ENCODE results near the gene NFYB.

Gene NFYB

GRCh38 chr12:104155711-104156555, 17.9 kb upstream of the NFYB start:
- DNase-seq, result no peak

GRCh38 chr12:104154806-104155205, 16.8 kb upstream of the NFYB start:
- peak; percentile 81 for DNase-seq

GRCh38 chr12:104154286-104154685, 16.3 kb upstream of the NFYB start:
- no peak for DNase-seq

GRCh38 chr12:104152685-104153241, 14.8 kb upstream of the NFYB start:
- DNase-seq, result no peak

GRCh38 chr12:104150416-104150815, 12.4 kb upstream of the NFYB start:
- DNase-seq, result no peak

- peak; percentile 5 for DNase-seq
Measured at GRCh38 chr12:104147346-104147745, 9.3 kb upstream of the NFYB start.

GRCh38 chr12:104143918-104144317, 5.9 kb upstream of the NFYB start:
- no peak for DNase-seq

- DNase-seq, result no peak
Measured at GRCh38 chr12:104143002-104143401, 5.0 kb upstream of the NFYB start.

GRCh38 chr12:104142543-104142942, 4.5 kb upstream of the NFYB start:
- no peak for DNase-seq

- DNase-seq, result no peak
Measured at GRCh38 chr12:104138797-104139152, 765 bp upstream of the NFYB start.

GRCh38 chr12:104137001-104137901, 759 bp downstream of the NFYB start:
- DNase-seq, result peak; percentile 35

- DNase-seq, result no peak
Measured at GRCh38 chr12:104136577-104136976, 1.4 kb downstream of the NFYB start.

GRCh38 chr12:104134882-104135281, 3.1 kb downstream of the NFYB start:
- no peak for DNase-seq

GRCh38 chr12:104133866-104134265, 4.1 kb downstream of the NFYB start:
- DNase-seq, result no peak

GRCh38 chr12:104133321-104133720, 4.7 kb downstream of the NFYB start:
- DNase-seq, result no peak

GRCh38 chr12:104132351-104132956, 5.6 kb downstream of the NFYB start:
- no peak for DNase-seq

GRCh38 chr12:104131609-104132008, 6.4 kb downstream of the NFYB start:
- DNase-seq, result no peak

GRCh38 chr12:104130760-104131159, 7.2 kb downstream of the NFYB start:
- no peak for DNase-seq

- DNase-seq, result no peak
Measured at GRCh38 chr12:104126548-104126947, 11.5 kb downstream of the NFYB start.

GRCh38 chr12:104122298-104122697, 15.7 kb downstream of the NFYB start:
- DNase-seq, result no peak

GRCh38 chr12:104121001-104121400, 17.0 kb downstream of the NFYB start:
- DNase-seq, result no peak

GRCh38 chr12:104115587-104115975, 22.4 kb downstream of the NFYB start:
- no peak for DNase-seq

Measured in NCI-H1436 (cell line).